ENCODE data around the gene GRK1. TPM values are rescaled to one million over a fixed set of nuclear protein-coding genes. Genes with fewer than 3 reads are reported as not detected.
"Not testable (repeated sequence)": the region's sequence is repeated elsewhere in the genome, so short reads cannot be mapped to it uniquely, and the experiment has no call there.

GRK1 gene
- total RNA-seq, 1 donor from 2014 or later: not detected

GRCh38 chr13:113665597-113666328, 1.3 kb upstream of the GRK1 start:
- DNase-seq (ENCODE audit: low spot score): no peak

GRCh38 chr13:113666329-113666670, 719 bp upstream of the GRK1 start:
- DNase-seq (ENCODE audit: low spot score): no peak

DNA sequence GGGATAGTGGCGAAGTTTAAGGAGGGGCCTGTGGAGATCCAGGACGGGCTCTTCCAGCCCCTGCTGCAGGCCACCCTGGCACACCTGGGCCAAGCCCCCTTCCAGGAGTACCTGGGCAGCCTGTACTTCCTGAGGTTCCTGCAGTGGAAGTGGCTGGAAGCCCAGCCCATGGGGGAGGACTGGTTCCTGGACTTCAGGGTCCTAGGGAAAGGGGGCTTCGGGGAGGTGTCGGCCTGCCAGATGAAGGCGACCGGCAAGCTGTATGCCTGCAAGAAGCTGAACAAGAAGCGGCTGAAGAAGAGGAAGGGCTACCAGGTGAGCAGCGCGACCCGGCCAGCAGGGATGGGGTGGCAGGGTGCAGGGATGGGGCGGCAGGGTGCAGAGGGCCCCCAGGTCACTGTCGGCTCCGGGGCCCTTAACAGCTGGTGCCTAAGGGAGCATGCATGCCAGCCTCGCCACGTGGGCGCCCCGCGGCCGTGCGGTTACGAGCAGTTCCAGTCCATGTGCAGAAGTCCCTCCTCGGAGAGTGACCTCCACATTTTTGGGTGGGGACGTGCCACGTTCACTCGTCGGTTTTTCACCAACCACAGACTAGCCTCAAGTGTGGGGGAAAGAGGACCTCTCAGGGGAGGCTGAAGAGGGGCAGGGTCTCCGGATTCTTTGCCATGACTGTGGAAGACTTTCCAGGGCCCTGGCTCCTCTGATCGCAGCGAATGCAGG, 912 bp downstream of the GRK1 start:
- DNase-seq (ENCODE audit: low spot score): no peak

GRCh38 chr13:113668491-113668971, 1.5 kb downstream of the GRK1 start:
- DNase-seq (ENCODE audit: low spot score): no peak

DNA sequence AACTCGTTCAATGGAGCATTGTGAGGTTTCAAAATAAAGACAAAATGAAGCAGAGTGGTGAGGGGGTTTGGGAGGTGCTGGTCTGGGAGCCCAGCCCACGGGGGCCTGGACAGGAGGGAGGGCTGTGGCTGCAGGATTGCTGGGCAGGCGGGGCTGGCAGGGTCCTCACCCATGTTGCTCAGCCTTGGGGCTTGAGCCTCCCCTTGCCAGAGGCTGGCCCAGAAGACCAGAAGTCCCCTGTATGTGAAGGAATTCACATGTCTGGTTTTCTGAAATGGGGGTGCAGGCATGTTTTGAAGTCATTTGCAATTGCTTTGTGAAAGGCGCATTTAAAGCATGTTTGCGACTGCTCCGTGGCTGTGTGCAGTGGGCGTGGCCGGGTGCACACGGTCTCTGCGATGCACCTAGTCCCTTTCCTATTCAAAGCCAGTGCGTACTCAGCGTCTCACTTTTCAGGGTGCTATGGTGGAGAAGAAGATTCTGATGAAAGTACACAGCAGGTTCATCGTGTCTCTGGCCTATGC, 2.3 kb downstream of the GRK1 start:
- no peak for DNase-seq (ENCODE audit: low spot score)

- no peak for DNase-seq (ENCODE audit: low spot score)
Observed at GRCh38 chr13:113669755-113670341, 2.8 kb downstream of the GRK1 start.

- DNase-seq (ENCODE audit: low spot score): no peak
Observed at GRCh38 chr13:113670541-113670940, 3.5 kb downstream of the GRK1 start.

GRCh38 chr13:113671066-113672001, 4.3 kb downstream of the GRK1 start:
- DNase-seq (ENCODE audit: low spot score): no peak

GRCh38 chr13:113672002-113672651, 5.1 kb downstream of the GRK1 start:
- DNase-seq (ENCODE audit: low spot score): no peak

GRCh38 chr13:113722921-113723320, 55.9 kb downstream of the GRK1 start:
- no peak for DNase-seq (ENCODE audit: low spot score)

- DNase-seq (ENCODE audit: low spot score): no peak
Observed at GRCh38 chr13:113723410-113724015, 56.5 kb downstream of the GRK1 start.

GRCh38 chr13:113724016-113724758, 57.2 kb downstream of the GRK1 start:
- DNase-seq (ENCODE audit: low spot score): no peak

DNA sequence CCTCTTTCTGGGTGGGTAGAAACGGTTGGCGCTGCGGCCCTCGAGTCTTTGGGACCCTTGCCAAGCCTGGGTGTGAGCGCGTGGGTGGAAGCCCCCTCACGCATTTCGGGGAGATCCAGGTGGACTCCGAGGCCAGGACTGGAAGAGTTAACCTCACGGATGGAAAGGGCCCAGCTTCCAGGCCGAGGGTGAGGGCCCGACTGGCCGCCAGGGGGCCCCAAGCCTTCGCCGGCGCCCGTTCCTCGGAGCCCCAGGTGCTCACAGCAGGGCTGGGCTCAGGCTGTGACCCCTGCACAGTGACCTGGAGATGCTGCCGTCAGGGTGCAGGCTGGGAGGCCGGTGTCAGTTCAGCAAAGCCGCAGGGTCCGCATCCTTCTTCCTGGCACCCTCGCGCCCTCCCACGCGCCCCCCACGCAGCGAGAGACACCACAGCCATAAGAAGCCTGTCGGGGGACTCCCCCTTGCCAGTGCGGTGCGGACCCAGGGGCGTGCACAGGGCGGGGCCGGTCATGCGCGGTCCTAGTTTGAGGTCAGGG, 57.8 kb downstream of the GRK1 start:
- peak; percentile 81 for DNase-seq (ENCODE audit: low spot score)

- DNase-seq (ENCODE audit: low spot score): not testable (repeated sequence)
Observed at GRCh38 chr13:113725329-113726105, 58.5 kb downstream of the GRK1 start.

DNA sequence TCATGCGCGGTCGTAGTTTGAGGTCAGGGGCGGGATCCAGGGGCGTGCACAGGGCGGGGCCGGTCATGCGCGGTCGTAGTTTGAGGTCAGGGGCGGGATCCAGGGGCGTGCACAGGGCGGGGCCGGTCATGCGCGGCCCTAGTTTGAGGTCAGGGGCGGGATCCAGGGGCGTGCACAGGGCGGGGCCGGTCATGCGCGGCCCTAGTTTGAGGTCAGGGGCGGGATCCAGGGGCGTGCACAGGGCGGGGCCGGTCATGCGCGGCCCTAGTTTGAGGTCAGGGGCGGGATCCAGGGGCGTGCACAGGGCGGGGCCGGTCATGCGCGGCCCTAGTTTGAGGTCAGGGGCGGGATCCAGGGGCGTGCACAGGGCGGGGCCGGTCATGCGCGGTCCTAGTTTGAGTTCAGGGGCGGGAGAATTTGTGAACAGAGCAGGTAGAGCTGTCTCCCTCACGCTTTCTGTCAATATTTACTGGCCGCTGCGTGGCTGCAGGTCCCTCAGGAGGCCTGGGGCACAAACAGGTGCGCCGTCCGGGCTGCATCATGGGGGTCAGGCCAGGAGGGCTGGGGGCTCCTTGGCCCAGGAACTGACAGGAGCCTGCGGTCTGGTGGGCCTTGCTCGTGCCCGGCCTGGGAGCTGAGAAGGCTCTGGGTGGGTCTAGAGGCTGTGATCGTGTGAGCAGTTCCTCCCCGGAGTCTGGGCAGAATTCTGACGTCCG, 59.2 kb downstream of the GRK1 start:
- DNase-seq (ENCODE audit: low spot score): peak; percentile 41

GRCh38 chr13:113726961-113727411, 60.0 kb downstream of the GRK1 start:
- peak; percentile 18 for DNase-seq (ENCODE audit: low spot score)

DNA sequence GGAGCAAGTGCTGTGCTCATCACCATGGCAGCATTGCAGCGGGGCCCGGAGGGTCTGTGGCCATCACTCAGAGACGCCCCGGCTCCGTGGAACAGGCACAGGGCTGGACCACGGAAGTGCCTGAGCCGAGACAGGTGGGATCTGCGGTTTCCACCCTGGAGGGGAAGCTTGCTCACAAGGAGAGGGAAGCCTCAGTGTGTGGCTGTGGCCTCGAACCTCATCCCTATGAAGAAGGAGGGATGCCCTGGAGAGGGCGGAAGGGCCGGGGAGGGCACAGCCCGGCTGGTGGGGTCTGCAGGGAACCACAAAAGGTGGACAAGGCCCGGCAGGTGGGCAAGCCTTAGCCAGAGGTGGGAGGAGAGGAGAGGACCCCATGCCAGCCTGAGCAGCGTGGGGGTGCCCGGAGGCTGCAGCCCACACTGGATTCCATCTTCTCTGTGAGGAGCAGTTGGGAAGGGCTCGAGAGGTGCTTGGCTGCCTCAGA, 61.6 kb downstream of the GRK1 start:
- no peak for DNase-seq (ENCODE audit: low spot score)
